ENCODE results near the gene CABP1. TPM values are rescaled to one million over a fixed set of nuclear protein-coding genes. Genes with fewer than 3 reads are reported as not detected.

The CABP1 gene
- total RNA-seq, 1 experiment from 2014 or later = 3.0 TPM

DNA sequence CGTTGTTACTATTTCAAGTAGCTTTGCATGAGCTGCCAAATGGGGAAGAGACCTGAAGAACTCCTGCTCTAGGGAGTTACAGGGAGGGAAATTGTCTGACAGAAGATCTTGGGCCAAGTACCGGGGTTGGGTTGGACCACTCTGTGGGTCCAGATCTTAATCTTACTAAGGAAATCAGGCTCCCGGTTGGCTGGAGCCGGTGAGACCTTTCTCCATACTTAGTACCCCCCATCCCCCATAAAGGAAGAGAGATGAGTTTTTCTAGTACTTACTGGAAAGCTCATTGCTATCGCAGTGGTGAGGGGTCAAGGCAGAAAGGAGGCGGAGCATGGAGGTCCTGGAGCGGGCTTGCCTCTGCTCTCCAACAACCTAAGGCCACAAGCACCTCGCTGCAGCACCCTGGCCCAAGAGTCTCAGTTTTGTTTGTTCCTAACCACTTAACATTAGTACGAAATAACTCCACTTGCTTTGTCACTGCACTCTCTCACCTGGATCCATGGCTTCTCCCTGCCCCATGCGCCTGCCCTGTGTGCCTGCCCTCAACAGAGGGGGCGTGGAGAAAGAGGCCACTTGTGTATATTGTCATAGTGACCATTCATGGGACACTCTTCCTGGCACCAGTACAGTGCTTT, 63.0 kb downstream of the CABP1 start:
- no peak overlapping the region for H3K14ac ChIP-seq (ENCODE audit: insufficient read depth, low read length)
- H2BK15ac ChIP-seq (ENCODE audit: low read depth, low read length) = no peak overlapping the region
- H3K79me2 ChIP-seq (ENCODE audit: insufficient read depth, low read length) = no peaks in the 10 kb centered on the region
- H3K27ac ChIP-seq (ENCODE audit: insufficient read length, low read depth, low read length) = no peak overlapping the region
- no peak overlapping the region for H2AFZ ChIP-seq (ENCODE audit: low read length)
- Mint-ChIP-seq H3K4me1 (no peaks in the 10 kb centered on the region), H3K4me3 (no peak overlapping the region; a peak in 1 of 5 replicates), H3K36me3 (ENCODE audit: insufficient read depth in 1 of 3, low read depth in 3 of 3) (peaks cover 25 to 45% (median 44%) of the 10 kb centered on the region in 3 experiments; a peak in 6 of 7 replicates), H3K9me3 (no peaks in the 10 kb centered on the region), H3K27me3 (ENCODE audit: low read depth) (no peaks in the 10 kb centered on the region), H3K27ac (peak overlapping the region; percentile 32 to 82 (median 69); a peak in 3 of 7 replicates)
- H3K18ac ChIP-seq (ENCODE audit: insufficient read length, low read depth, low read length) = no peak overlapping the region
- H2BK120ac ChIP-seq (ENCODE audit: low read depth, low read length, poor library complexity, severe bottlenecking) = no peak overlapping the region
- no peaks in the 10 kb centered on the region for H3K23me2 ChIP-seq (ENCODE audit: insufficient read length, low read depth, low read length, poor library complexity, severe bottlenecking)
- no peak overlapping the region for H3K4ac ChIP-seq (ENCODE audit: low read depth, low read length)
- no peak overlapping the region for H2BK5ac ChIP-seq (ENCODE audit: insufficient read length, low read length)
- no peaks in the 10 kb centered on the region for H4K20me1 ChIP-seq (ENCODE audit: control insufficient read depth, insufficient read depth, insufficient read length)
- H2AK5ac ChIP-seq (ENCODE audit: insufficient read length, low read length) = no peak overlapping the region
- H2BK12ac ChIP-seq (ENCODE audit: insufficient read length, low read depth, low read length) = no peak overlapping the region
- no peaks in the 10 kb centered on the region for H3K9me3 ChIP-seq (ENCODE audit: control insufficient read depth, low read depth, low read length)
- no peak overlapping the region for H3T11ph ChIP-seq (ENCODE audit: low read length)
- no peak overlapping the region for H3K56ac ChIP-seq (ENCODE audit: insufficient read length, low read depth, low read length)
- H3K79me1 ChIP-seq (ENCODE audit: insufficient read depth, low read depth, low read length, poor library complexity, severe bottlenecking) = no peaks in the 10 kb centered on the region
- no peak overlapping the region for H3K9ac ChIP-seq (ENCODE audit: extremely low read depth, insufficient read length, low read length)
- H4K8ac ChIP-seq (replicated peaks; ENCODE audit: insufficient read length, low read depth, low read length) = no peak overlapping the region
- TF ChIP-seq, protein P1, sequence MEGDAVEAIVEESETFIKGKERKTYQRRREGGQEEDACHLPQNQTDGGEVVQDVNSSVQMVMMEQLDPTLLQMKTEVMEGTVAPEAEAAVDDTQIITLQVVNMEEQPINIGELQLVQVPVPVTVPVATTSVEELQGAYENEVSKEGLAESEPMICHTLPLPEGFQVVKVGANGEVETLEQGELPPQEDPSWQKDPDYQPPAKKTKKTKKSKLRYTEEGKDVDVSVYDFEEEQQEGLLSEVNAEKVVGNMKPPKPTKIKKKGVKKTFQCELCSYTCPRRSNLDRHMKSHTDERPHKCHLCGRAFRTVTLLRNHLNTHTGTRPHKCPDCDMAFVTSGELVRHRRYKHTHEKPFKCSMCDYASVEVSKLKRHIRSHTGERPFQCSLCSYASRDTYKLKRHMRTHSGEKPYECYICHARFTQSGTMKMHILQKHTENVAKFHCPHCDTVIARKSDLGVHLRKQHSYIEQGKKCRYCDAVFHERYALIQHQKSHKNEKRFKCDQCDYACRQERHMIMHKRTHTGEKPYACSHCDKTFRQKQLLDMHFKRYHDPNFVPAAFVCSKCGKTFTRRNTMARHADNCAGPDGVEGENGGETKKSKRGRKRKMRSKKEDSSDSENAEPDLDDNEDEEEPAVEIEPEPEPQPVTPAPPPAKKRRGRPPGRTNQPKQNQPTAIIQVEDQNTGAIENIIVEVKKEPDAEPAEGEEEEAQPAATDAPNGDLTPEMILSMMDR (conservative IDR thresholded peaks at IDR 0.05) = no peak
- no CpG with 5 or more reads among the region's 11 CpGs for WGBS (ENCODE audit: extremely low coverage, insufficient read length, low lambda C conversion rate)
- no peak overlapping the region for H2BK20ac ChIP-seq (ENCODE audit: low read depth, low read length, poor library complexity, severe bottlenecking)
- H4K5ac ChIP-seq (ENCODE audit: insufficient read length, low read depth, low read length) = no peak overlapping the region
- no peak for DNase-seq
- no peak overlapping the region for H4K91ac ChIP-seq (ENCODE audit: insufficient read length, low read depth, low read length)
- no peaks in the 10 kb centered on the region for H3K4me1 ChIP-seq (ENCODE audit: insufficient read depth, low read length)
- no peak overlapping the region for H3K23ac ChIP-seq (ENCODE audit: insufficient read length, low read depth, low read length)
- no peaks in the 10 kb centered on the region for H3K27me3 ChIP-seq (ENCODE audit: insufficient read depth, low read length)
- H3K4me2 ChIP-seq (ENCODE audit: insufficient read depth, insufficient read length, low read length) = no peak overlapping the region
